ENCODE results near the gene CXCR1. TPM values are rescaled to one million over a fixed set of nuclear protein-coding genes. Genes with fewer than 3 reads are reported as not detected.

CXCR1 gene
- total RNA-seq, 1 experiment from 2014 or later: not detected

GRCh38 chr2:218162814-218163213, 3.9 kb downstream of the CXCR1 start:
- Mint-ChIP-seq H3K36me3 (ENCODE audit: insufficient read depth, unreplicated experiment) (no peaks in the 10 kb centered on the region), H3K4me3 (ENCODE audit: unreplicated experiment) (no peak overlapping the region), H3K27me3 (ENCODE audit: insufficient read depth, unreplicated experiment) (peaks cover 21% of the 10 kb centered on the region), H3K9me3 (ENCODE audit: unreplicated experiment) (no peaks in the 10 kb centered on the region), H3K4me1 (ENCODE audit: low read depth, unreplicated experiment) (no peaks in the 10 kb centered on the region), H3K27ac (ENCODE audit: unreplicated experiment) (no peak overlapping the region)
- no TSS peak for BruUV-seq (replicated peaks)
- Histone ChIP-seq H3K4me1 (no peaks in the 10 kb centered on the region), H3K27me3 (replicated peaks; ENCODE audit: control insufficient read depth, insufficient read depth, low read length) (no peaks in the 10 kb centered on the region), H3K4me3 (ENCODE audit: low read depth, low read length) (no peak overlapping the region), H3K9me3 (no peaks in the 10 kb centered on the region; the same call in 1 of the 2 replicates), H3K36me3 (ENCODE audit: control insufficient read depth, insufficient read depth, low read length) (no peaks in the 10 kb centered on the region)
- ChIA-PET POLR2A (no interaction called here), CTCF (no interaction called here)
- DNase-seq: no peak
- TF ChIP-seq CTCF (IDR thresholded peaks at IDR 0.05; ENCODE audit: insufficient read depth in 1 of 2, low read depth in 1 of 2, low read length in 1 of 2, severe bottlenecking in 1 of 2, unreplicated experiment in 1 of 2): no peak
- intact Hi-C loops (cut with micrococcal nuclease; ENCODE audit: unreplicated experiment): loop anchor here (2.0 kb wide), 1 partner anchor 14 kb away; no protein-coding TSS in a partner anchor

GRCh38 chr2:218161644-218162043, 5.1 kb downstream of the CXCR1 start:
- no peak overlapping the region for H3K4me3 ChIP-seq (ENCODE audit: low read depth, low read length)
- Mint-ChIP-seq H3K4me1 (ENCODE audit: low read depth, unreplicated experiment) (no peaks in the 10 kb centered on the region), H3K27ac (ENCODE audit: unreplicated experiment) (no peak overlapping the region), H3K9me3 (ENCODE audit: unreplicated experiment) (no peaks in the 10 kb centered on the region), H3K36me3 (ENCODE audit: insufficient read depth, unreplicated experiment) (no peaks in the 10 kb centered on the region), H3K27me3 (ENCODE audit: insufficient read depth, unreplicated experiment) (peaks cover 21% of the 10 kb centered on the region), H3K4me3 (ENCODE audit: unreplicated experiment) (no peak overlapping the region)
- POLR2A ChIA-PET: no interaction called here
- H3K36me3 ChIP-seq (ENCODE audit: control insufficient read depth, insufficient read depth, low read length): no peaks in the 10 kb centered on the region
- H3K27me3 ChIP-seq (replicated peaks; ENCODE audit: control insufficient read depth, insufficient read depth, low read length): no peaks in the 10 kb centered on the region
- CTCF ChIA-PET: no interaction called here
- no TSS peak for BruUV-seq (replicated peaks)
- no peak for DNase-seq
- intact Hi-C loops (cut with micrococcal nuclease; ENCODE audit: unreplicated experiment): loop anchor here (2.0 kb wide), 1 partner anchor 13 kb away; no protein-coding TSS in a partner anchor
- no peaks in the 10 kb centered on the region; the same call in 1 of the 2 replicates for H3K9me3 ChIP-seq
- H3K4me1 ChIP-seq: no peaks in the 10 kb centered on the region
- no peak for TF ChIP-seq CTCF (IDR thresholded peaks at IDR 0.05; ENCODE audit: insufficient read depth in 1 of 2, low read depth in 1 of 2, low read length in 1 of 2, severe bottlenecking in 1 of 2, unreplicated experiment in 1 of 2)

GRCh38 chr2:218155953-218156479, 10.7 kb downstream of the CXCR1 start:
- Mint-ChIP-seq H3K36me3 (ENCODE audit: insufficient read depth, unreplicated experiment) (no peaks in the 10 kb centered on the region), H3K27me3 (ENCODE audit: insufficient read depth, unreplicated experiment) (peaks cover 22% of the 10 kb centered on the region)
- intact Hi-C loops (cut with micrococcal nuclease; ENCODE audit: unreplicated experiment): no loop called here

More at GRCh38 chr2:218155953-218156479, 10.7 kb downstream of the CXCR1 start:
- Mint-ChIP-seq H3K9me3 (ENCODE audit: unreplicated experiment) (no peaks in the 10 kb centered on the region), H3K4me3 (ENCODE audit: unreplicated experiment) (no peak overlapping the region), H3K4me1 (ENCODE audit: low read depth, unreplicated experiment) (no peaks in the 10 kb centered on the region), H3K27ac (ENCODE audit: unreplicated experiment) (no peak overlapping the region)
- no peak for TF ChIP-seq CTCF (IDR thresholded peaks at IDR 0.05; ENCODE audit: insufficient read depth in 1 of 2, low read depth in 1 of 2, low read length in 1 of 2, severe bottlenecking in 1 of 2, unreplicated experiment in 1 of 2)
- no peaks in the 10 kb centered on the region for H3K27me3 ChIP-seq (replicated peaks; ENCODE audit: control insufficient read depth, insufficient read depth, low read length)
- BruUV-seq (replicated peaks): no TSS peak
- no peak overlapping the region for H3K4me3 ChIP-seq (ENCODE audit: low read depth, low read length)
- H3K9me3 ChIP-seq: no peaks in the 10 kb centered on the region
- no peaks in the 10 kb centered on the region for H3K4me1 ChIP-seq
- DNase-seq: no peak
- ChIA-PET POLR2A (no interaction called here), CTCF (no interaction called here)
- no peaks in the 10 kb centered on the region for H3K36me3 ChIP-seq (ENCODE audit: control insufficient read depth, insufficient read depth, low read length)
